Activated CD4-positive, alpha-beta memory T cell treated with anti-CD3 and anti-CD28 coated beads for 36 hours (primary cell): ENCODE results near the gene ITFG1. TPM values are rescaled to one million over a fixed set of nuclear protein-coding genes. Genes with fewer than 3 reads are reported as not detected.
A peak's percentile ranks its signal among the peaks of the same experiment; 100 is the strongest.

Experiments
- CTCF ChIA-PET: fragments of 350-600 bp; sonication (Branson Sonifier 250); formaldehyde crosslinking; loops from one replicate; lab custom pipeline; 2021; ENCODE audit warnings: antibody characterized with exemption, inconsistent platforms; lab: Charles Lee
- POLR2A ChIA-PET: fragments of 350-600 bp; sonication (Branson Sonifier 250); formaldehyde crosslinking; loops from one replicate; lab custom pipeline; 2021; ENCODE audit warnings: antibody characterized with exemption; lab: Charles Lee
- DNase-seq: peaks from one replicate; pipeline ENCODE4 v3.0.0-alpha.2; 2020
- H3K27ac Mint-ChIP-seq: one replicate; pipeline ENCODE4 v1.8.0; 2021; ENCODE audit warnings: mixed read lengths
- H3K27me3 Mint-ChIP-seq: one replicate; pipeline ENCODE4 v1.8.0; 2021; ENCODE audit warnings: mixed read lengths
- H3K36me3 Mint-ChIP-seq: one replicate; pipeline ENCODE4 v1.8.0; 2021; ENCODE audit warnings: mixed read lengths
- H3K4me1 Mint-ChIP-seq: one replicate; pipeline ENCODE4 v1.8.0; 2021; ENCODE audit warnings: low read depth, mixed read lengths
- H3K4me3 Mint-ChIP-seq: one replicate; pipeline ENCODE4 v1.8.0; 2021; ENCODE audit warnings: mild to moderate bottlenecking, mixed read lengths
- H3K9me3 Mint-ChIP-seq: one replicate; pipeline ENCODE4 v1.8.0; 2021; ENCODE audit warnings: mixed read lengths
- intact Hi-C: fragments of 100-400 bp; cut with micrococcal nuclease; formaldehyde crosslinking; loops from one replicate; pipeline ENCODE4 v1.15.1; 2023
- total RNA-seq, 2 experiments: library from RNA; stranded (reverse); gene quantifications; one replicate each; pipeline ENCODE4 v1.2.3, GENCODE V29; 2021

ITFG1 gene
- total RNA-seq, 2 experiments from 2014 or later: 20.6 to 22.0 TPM

DNA sequence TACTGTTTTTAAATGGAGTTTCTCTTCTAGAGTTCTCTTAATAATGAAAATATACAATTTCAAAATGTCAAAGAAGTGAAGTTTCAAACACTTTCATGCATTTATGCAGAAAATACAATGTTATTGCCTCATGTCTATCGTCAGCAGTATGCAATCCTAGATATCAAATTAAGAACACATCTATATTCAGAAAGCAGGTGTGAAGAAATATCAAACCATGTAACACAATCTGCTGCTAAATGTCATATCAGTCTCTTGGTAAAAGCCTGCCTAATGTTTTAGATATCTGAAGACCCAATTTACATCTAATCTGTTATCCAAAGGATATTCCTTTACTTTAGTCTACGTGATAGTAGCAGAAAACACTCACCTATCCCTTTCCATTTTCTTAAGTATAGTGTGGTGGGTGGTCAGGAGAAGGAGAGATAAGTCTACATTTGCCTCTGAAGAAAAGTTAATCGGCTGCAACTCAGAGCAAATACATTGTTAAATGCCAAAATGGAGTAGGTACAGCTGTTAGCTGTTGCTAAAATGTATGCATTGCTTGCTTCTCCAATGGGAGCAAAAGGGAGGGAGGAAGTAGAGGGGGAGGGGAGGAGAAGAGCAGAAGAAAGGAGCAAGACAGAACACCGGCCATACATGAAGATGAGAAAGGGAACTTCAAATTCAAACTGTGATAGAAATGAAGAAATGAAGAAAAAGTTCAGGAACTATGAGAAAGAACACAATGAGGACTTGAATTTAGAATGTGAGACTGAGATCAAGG is 64.9 kb downstream of the ITFG1 start:
- CTCF ChIA-PET: no interaction called here
- peaks cover 9% of the 10 kb centered on the region for H3K36me3 Mint-ChIP-seq
- H3K4me3 Mint-ChIP-seq: no peak overlapping the region
- no peaks in the 10 kb centered on the region for H3K9me3 Mint-ChIP-seq
- POLR2A ChIA-PET: no interaction called here
- intact Hi-C loops: no loop called here
- peaks cover 21% of the 10 kb centered on the region for H3K4me1 Mint-ChIP-seq
- no peak for DNase-seq
- no peak overlapping the region for H3K27ac Mint-ChIP-seq
- no peaks in the 10 kb centered on the region for H3K27me3 Mint-ChIP-seq

DNA sequence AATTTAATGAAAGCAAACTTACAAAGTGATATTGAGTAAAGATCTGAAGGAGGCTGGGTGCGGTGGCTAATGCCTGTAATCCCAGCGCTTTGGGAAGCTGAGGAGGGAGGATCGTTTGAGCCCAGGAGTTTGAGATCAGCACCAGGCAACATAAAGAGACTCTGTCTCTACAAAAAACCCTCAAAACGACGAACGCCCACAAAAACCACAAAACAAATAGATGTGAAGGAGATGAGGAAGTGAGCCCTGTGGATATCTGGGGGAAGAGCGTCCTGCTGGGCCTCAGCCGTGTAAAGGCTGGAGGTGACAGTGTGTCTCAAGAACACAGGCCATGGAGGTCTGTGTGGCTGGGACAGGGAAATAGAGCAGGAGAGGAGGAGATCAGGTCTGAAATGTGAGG is 68.8 kb downstream of the ITFG1 start:
- H3K9me3 Mint-ChIP-seq: no peaks in the 10 kb centered on the region
- H3K36me3 Mint-ChIP-seq: peaks cover 14% of the 10 kb centered on the region
- DNase-seq: peak; percentile 14
- ChIA-PET CTCF (no interaction called here), POLR2A (no interaction called here)
- H3K4me3 Mint-ChIP-seq: no peak overlapping the region
- H3K27me3 Mint-ChIP-seq: no peaks in the 10 kb centered on the region
- peaks cover 21% of the 10 kb centered on the region for H3K4me1 Mint-ChIP-seq
- H3K27ac Mint-ChIP-seq: no peak overlapping the region
- intact Hi-C loops: no loop called here

DNA sequence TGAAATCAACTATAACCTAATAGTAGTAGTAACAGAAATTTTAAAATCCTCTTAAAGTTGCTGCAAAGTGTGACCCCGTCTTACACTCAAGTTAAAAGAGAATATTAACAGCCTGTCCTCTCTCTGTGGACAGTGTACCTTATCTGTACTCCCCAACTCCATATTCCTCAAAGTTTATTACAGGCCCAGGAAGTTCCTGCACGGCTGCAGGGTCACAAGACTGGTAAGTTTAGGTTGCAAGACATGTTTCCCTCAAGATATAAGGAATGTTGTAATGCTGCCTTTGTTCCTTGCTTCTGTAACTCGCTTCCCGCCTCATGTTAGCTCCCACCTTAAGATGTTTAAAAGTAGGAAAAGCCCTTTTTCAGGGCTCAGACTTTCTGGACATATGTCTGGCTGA is 72.2 kb downstream of the ITFG1 start:
- H3K4me3 Mint-ChIP-seq: no peak overlapping the region

DNA sequence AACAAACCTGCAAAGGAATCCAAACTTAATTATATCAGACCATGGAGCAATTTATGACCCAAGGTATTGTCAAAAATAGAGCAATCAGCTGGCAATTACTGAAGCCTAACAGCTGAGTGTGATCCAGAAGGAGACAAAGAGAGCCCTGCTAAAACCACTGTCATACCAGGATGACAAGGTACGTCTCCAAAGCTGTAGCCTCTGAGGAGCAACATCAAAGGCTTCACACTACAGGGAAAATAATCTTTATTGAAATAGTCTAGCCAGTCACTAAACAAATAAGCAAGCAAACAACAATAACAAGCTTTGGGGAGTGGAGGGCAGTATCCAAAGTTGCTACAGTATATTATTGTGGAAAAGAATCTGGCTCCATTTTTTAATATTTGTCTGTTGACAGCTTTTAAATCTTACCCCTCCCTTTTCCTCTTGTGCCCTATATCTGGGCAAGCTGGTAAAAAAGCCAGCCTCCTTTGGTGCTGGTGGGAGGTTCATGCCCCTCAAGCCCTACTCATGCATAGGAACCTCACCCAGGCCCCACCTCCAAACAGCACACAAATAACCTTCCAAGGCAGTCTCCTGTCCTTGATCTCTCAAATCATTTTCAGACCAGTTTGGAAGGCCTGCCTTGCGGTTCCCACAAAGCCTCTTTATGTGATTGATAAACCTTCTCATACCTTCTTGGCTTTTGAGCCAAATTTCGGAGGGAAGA is 73.7 kb downstream of the ITFG1 start:
- POLR2A ChIA-PET: no interaction called here
- H3K27ac Mint-ChIP-seq: no peak overlapping the region
- H3K9me3 Mint-ChIP-seq: no peaks in the 10 kb centered on the region
- H3K4me3 Mint-ChIP-seq: no peak overlapping the region
- CTCF ChIA-PET: no interaction called here
- H3K4me1 Mint-ChIP-seq: peaks cover 4% of the 10 kb centered on the region
- peaks cover 6% of the 10 kb centered on the region for H3K36me3 Mint-ChIP-seq
- no peak for DNase-seq
- intact Hi-C loops: no loop called here
- H3K27me3 Mint-ChIP-seq: no peaks in the 10 kb centered on the region

More for the DNA sequence above, 72.2 kb downstream of the ITFG1 start:
- POLR2A ChIA-PET: no interaction called here
- H3K4me1 Mint-ChIP-seq: peaks cover 15% of the 10 kb centered on the region
- DNase-seq: no peak
- H3K27ac Mint-ChIP-seq: no peak overlapping the region
- H3K9me3 Mint-ChIP-seq: no peaks in the 10 kb centered on the region
- peaks cover 6% of the 10 kb centered on the region for H3K36me3 Mint-ChIP-seq
- intact Hi-C loops: no loop called here
- no peaks in the 10 kb centered on the region for H3K27me3 Mint-ChIP-seq
- CTCF ChIA-PET: no interaction called here

DNA sequence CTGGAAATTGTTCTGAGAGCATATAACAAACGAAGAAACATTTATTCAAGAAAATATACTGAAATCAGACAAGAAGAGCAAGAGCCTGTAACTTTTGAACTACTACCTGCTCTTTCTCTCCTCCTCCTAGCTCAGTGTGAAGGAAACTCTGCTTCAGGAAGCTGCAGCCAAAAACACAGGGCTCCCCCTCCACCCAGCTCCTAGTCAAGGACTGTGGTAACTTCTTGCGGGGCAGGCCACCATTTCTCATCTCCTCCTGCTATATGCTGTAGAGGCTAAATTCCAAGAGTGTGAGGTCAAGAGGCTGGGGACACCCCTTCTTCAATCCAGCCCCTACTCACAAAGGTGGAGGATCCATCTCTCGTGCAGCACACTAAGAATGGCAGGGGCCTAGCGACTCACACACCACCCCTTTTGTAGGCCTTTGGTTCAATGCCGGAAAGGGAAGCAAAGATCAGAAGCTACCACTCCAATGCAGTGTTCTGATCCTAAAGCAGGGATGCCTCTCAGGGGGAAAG is 74.6 kb downstream of the ITFG1 start:
- Mint-ChIP-seq H3K9me3 (no peaks in the 10 kb centered on the region), H3K4me3 (no peak overlapping the region), H3K27me3 (no peaks in the 10 kb centered on the region), H3K36me3 (peaks cover 6% of the 10 kb centered on the region), H3K4me1 (no peaks in the 10 kb centered on the region), H3K27ac (no peak overlapping the region)
- ChIA-PET CTCF (no interaction called here), POLR2A (no interaction called here)
- intact Hi-C loops: no loop called here
- no peak for DNase-seq

DNA sequence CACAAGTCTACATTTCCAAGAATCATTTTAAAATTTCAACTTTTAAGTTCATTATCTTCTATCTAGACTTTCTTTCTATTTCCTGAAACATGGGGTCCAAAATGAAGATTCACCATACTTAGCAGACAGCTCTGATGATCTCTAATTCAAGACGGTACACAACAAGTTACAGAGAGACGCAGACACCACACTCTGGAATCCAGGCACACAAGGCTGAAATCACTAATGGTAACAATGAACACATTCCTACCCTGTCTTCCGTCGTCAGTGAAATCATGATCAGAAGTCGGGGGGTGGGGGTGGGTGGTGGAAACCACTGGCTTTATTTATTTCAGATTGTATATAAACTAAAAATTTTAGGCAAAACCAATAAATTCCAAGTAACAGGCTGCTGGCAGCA is 78.5 kb downstream of the ITFG1 start:
- Mint-ChIP-seq H3K9me3 (no peaks in the 10 kb centered on the region), H3K27me3 (no peaks in the 10 kb centered on the region), H3K4me1 (no peaks in the 10 kb centered on the region), H3K36me3 (peaks cover 1% of the 10 kb centered on the region), H3K27ac (no peak overlapping the region), H3K4me3 (no peak overlapping the region)
- POLR2A ChIA-PET: no interaction called here
- CTCF ChIA-PET: no interaction called here
- intact Hi-C loops: no loop called here
- no peak for DNase-seq

DNA sequence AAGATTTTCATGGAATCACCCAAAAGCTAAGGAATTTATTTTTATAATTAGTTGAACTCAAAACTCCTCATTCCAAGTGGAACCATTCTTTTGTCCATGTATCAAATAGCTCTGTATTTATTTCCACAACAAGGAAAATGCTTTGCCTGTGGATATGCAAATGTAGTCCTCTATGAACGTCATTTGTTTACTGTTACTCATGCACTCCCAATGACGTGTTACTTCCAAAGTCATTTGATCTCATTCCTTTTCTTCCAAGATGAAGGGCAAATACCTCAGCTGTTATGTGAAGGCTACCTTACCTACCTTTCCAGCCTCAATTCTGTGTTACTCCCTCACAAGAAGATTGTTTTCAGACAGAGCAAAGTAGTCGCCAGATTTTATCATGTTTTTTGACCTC is 83.7 kb downstream of the ITFG1 start:
- no peak overlapping the region for H3K27ac Mint-ChIP-seq
- H3K4me3 Mint-ChIP-seq: no peak overlapping the region
- CTCF ChIA-PET: interaction anchor here (0.6 kb wide), 1 partner anchor 236 kb away, joined by 3 read pairs; no protein-coding TSS in a partner anchor
- H3K4me1 Mint-ChIP-seq: no peaks in the 10 kb centered on the region
- intact Hi-C loops: no loop called here
- H3K27me3 Mint-ChIP-seq: no peaks in the 10 kb centered on the region
- POLR2A ChIA-PET: no interaction called here
- DNase-seq: no peak
- H3K9me3 Mint-ChIP-seq: no peaks in the 10 kb centered on the region
- H3K36me3 Mint-ChIP-seq: peaks cover 23% of the 10 kb centered on the region

DNA sequence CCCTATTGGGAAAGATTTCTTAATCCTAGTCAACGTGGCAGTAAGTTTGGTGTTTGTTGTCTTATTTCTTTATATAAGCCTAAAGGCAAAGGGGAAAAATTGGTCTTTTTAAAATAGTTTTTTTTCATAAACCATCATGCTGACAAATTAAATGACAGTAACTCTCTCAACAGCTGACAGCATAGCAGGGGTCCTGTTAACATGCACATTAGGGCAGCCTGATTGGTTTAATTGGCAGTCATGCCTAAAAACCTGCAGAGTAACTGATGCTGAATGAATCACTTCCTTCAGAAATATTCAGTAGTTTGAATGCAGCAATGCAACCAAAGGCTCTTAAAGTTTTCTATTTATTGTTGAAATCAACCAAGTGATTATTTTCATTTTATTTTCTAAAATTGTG is 85.4 kb downstream of the ITFG1 start:
- H3K4me3 Mint-ChIP-seq: no peak overlapping the region
- H3K27me3 Mint-ChIP-seq: no peaks in the 10 kb centered on the region
- peaks cover 39% of the 10 kb centered on the region for H3K36me3 Mint-ChIP-seq
- intact Hi-C loops: no loop called here
- POLR2A ChIA-PET: no interaction called here
- no peaks in the 10 kb centered on the region for H3K4me1 Mint-ChIP-seq
- no peak for DNase-seq
- no peak overlapping the region for H3K27ac Mint-ChIP-seq
- peaks cover 4% of the 10 kb centered on the region for H3K9me3 Mint-ChIP-seq
- CTCF ChIA-PET: no interaction called here

DNA sequence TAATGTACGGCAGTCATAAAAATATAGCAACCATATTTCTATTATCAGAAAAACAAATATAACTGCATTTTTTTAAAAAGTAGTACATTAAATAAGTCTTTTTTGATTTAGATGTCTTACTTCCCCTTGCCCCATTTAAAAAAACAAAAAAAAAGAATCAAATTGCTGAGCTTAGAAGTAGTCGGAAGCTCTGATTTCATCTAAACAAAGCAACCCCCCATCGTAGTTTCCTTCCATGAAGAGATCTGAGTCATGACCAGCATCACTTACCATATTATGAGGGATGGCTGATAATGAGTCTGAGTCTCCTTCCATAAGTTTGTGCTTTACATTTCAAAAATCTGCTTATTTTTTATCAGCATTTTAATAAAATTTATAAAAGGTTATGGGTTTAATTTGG is 86.2 kb downstream of the ITFG1 start:
- H3K27ac Mint-ChIP-seq: no peak overlapping the region
- no peaks in the 10 kb centered on the region for H3K4me1 Mint-ChIP-seq
- no peaks in the 10 kb centered on the region for H3K27me3 Mint-ChIP-seq
- no peak for DNase-seq
- peaks cover 5% of the 10 kb centered on the region for H3K9me3 Mint-ChIP-seq
- intact Hi-C loops: no loop called here
- POLR2A ChIA-PET: no interaction called here
- peaks cover 43% of the 10 kb centered on the region for H3K36me3 Mint-ChIP-seq
- no peak overlapping the region for H3K4me3 Mint-ChIP-seq
- CTCF ChIA-PET: no interaction called here

DNA sequence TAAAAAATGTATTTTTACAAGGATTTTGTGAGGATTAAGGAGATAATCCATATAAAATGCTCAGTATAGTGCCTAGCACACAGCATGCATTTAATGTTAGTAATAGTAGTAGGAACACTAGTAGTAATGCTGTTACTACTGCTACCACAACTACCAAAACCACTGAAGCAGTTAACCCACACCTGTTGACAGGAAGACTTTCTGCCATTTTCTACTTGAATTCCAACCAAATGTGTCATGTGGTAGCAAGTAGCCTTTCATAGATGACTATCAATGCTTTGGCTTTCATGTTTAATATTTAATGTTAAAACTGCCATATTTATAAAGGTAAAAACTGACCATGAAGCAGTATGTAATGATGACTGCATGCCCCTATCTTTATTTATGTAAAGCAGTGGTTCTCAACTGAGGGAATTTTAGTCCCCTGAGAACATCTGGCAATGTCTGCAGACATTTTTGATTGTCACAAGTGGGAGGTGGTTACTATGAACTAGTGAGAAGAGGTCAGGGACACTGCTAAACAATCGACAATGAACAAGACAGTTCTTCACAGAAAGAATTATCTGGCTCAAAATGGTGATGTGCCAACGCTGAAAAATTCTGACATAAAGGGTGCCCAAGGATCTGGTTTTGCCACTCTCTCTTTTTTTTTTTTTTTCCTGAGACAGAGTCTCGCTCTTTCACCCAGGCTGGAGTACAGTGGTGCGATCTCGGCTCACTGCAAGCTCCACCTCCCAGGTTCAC is 89.4 kb downstream of the ITFG1 start:
- DNase-seq: no peak
- Mint-ChIP-seq H3K4me3 (no peak overlapping the region), H3K36me3 (peaks cover 41% of the 10 kb centered on the region), H3K4me1 (no peaks in the 10 kb centered on the region), H3K27me3 (no peaks in the 10 kb centered on the region), H3K27ac (no peak overlapping the region), H3K9me3 (peaks cover 5% of the 10 kb centered on the region)
- intact Hi-C loops: no loop called here
- ChIA-PET CTCF (no interaction called here), POLR2A (no interaction called here)

DNA sequence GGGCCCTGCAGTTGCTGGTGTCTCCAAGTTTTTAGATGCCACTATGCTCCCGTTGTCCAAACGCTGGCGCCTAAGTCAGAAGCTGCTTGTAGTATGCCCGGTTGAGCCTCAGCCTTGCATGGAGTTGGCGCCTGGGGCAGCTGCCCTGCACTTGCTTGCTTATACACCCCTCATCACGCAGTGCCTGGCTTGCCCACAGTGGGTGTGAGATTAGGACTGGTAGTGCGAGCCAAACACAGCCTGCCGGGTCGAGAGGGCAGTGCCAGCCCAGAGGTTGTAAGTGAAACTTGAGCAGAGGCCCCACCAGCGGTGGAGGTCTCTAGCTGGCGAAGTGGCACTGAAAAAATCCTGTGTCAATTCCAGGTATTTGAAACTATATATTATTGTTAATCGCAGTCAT is 90.3 kb downstream of the ITFG1 start:
- ChIA-PET CTCF (no interaction called here), POLR2A (no interaction called here)
- H3K36me3 Mint-ChIP-seq: peaks cover 44% of the 10 kb centered on the region
- H3K4me1 Mint-ChIP-seq: no peaks in the 10 kb centered on the region
- no peaks in the 10 kb centered on the region for H3K27me3 Mint-ChIP-seq
- no peak overlapping the region for H3K4me3 Mint-ChIP-seq
- no peak for DNase-seq
- no peak overlapping the region for H3K27ac Mint-ChIP-seq
- H3K9me3 Mint-ChIP-seq: peaks cover 5% of the 10 kb centered on the region
- intact Hi-C loops: no loop called here

DNA sequence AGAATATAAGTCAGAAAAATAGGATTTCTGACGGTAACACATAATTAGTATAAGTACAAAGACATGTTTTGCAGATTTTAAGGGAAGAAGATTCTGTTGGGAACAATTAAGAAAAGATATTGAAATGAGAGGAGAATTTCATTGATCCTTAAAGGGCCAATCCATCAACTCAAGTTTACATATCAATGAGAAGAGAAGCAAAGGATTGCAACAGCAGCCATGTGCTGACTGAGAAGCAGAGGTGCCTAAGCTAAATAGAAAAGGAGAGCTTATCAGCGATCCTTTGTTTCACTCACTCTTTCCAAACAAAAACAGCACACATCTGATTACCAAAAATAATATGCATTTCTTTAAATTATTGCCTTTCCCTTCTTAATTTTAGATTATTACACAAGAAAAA is 94.6 kb downstream of the ITFG1 start:
- ChIA-PET CTCF (interaction anchor here (0.6 kb wide), 1 partner anchor 32 kb away, joined by 4 read pairs; no protein-coding TSS in a partner anchor), POLR2A (no interaction called here)
- H3K36me3 Mint-ChIP-seq: peaks cover 23% of the 10 kb centered on the region
- peaks cover 5% of the 10 kb centered on the region for H3K9me3 Mint-ChIP-seq
- no peak for DNase-seq
- H3K27ac Mint-ChIP-seq: no peak overlapping the region
- no peak overlapping the region for H3K4me3 Mint-ChIP-seq
- intact Hi-C loops: no loop called here
- no peaks in the 10 kb centered on the region for H3K4me1 Mint-ChIP-seq
- no peaks in the 10 kb centered on the region for H3K27me3 Mint-ChIP-seq
